Liver (tissue), 9 donors: ENCODE results near the gene FBLN1. TPM values are rescaled to one million over a fixed set of nuclear protein-coding genes. Genes with fewer than 3 reads are reported as not detected.

ENCODE experiments used
- DNase-seq: peaks from one replicate; pipeline ENCODE4 v3.0.0-alpha.2; 2017; ENCODE audit warnings: low spot score
- H3K27ac ChIP-seq, 2 donors: one replicate each; pipeline ENCODE4 v1.7.0; 2013; ENCODE audit warnings: inconsistent platforms in 2 of 2, low read length in 2 of 2, control low read depth in 1 of 2, low read depth in 1 of 2, mild to moderate bottlenecking in 1 of 2
- H3K27me3 ChIP-seq, 4 donors: one replicate each; pipeline versions ENCODE4 v1.6.1 to v1.7.0; 2013; ENCODE audit warnings: low read length in 3 of 4, inconsistent platforms in 1 of 4, mild to moderate bottlenecking in 1 of 4, moderate library complexity in 1 of 4; ENCODE audit not compliant: control insufficient read depth in 4 of 4, insufficient read depth in 4 of 4
- H3K36me3 ChIP-seq, 4 donors: one replicate each; pipeline versions ENCODE4 v1.6.1 to v1.7.0; 2013; ENCODE audit warnings: low read length in 3 of 4, mild to moderate bottlenecking in 3 of 4, low read depth in 1 of 4, moderate library complexity in 1 of 4; ENCODE audit not compliant: control insufficient read depth in 4 of 4, insufficient read depth in 3 of 4
- H3K4me1 ChIP-seq, 4 donors: one replicate each; pipeline versions ENCODE4 v1.6.1 to v1.7.0; 2013; ENCODE audit warnings: low read length in 3 of 4, mild to moderate bottlenecking in 3 of 4, moderate library complexity in 1 of 4; ENCODE audit not compliant: control insufficient read depth in 4 of 4, insufficient read depth in 4 of 4
- H3K4me3 ChIP-seq, 3 donors: one replicate each; pipeline versions ENCODE4 v1.6.1 to v1.7.0; 2013; ENCODE audit warnings: low read length in 3 of 3, control low read depth in 1 of 3, low read depth in 1 of 3, mild to moderate bottlenecking in 1 of 3
- H3K9ac ChIP-seq, 2 donors: one replicate each; pipeline ENCODE4 v1.7.0; 2013; ENCODE audit warnings: low read length in 2 of 2, mild to moderate bottlenecking in 2 of 2, moderate library complexity in 2 of 2, control low read depth in 1 of 2, low read depth in 1 of 2
- H3K9me3 ChIP-seq, 4 donors: one replicate each; pipeline versions ENCODE4 v1.6.1 to v1.7.0; 2013; ENCODE audit warnings: low read length in 3 of 4; ENCODE audit not compliant: control insufficient read depth in 4 of 4
- FOXA2 ChIP-seq: IDR thresholded peaks from 2 replicates; pipeline ENCODE4 v1.6.1; 2016; ENCODE audit warnings: antibody characterized with exemption
- GABPA ChIP-seq, 2 donors: IDR thresholded peaks in 1 of 2; conservative IDR thresholded peaks in 1 of 2; 2 replicates each; pipeline ENCODE4 v1.6.1; 2016; ENCODE audit warnings: antibody characterized with exemption in 2 of 2, mild to moderate bottlenecking in 1 of 2, moderate library complexity in 1 of 2
- HNF4A ChIP-seq, 2 donors: conservative IDR thresholded peaks; 2 replicates each; pipeline ENCODE4 v1.6.1; 2016; ENCODE audit warnings: antibody characterized with exemption in 2 of 2, mild to moderate bottlenecking in 2 of 2
- NR2F2 ChIP-seq: IDR thresholded peaks from 2 replicates; pipeline ENCODE4 v1.6.1; 2016; ENCODE audit warnings: antibody characterized with exemption
- RXRA ChIP-seq, 2 donors: IDR thresholded peaks; 2 replicates each; pipeline ENCODE4 v1.6.1; 2017 to 2018; ENCODE audit warnings: antibody characterized with exemption in 2 of 2, mild to moderate bottlenecking in 1 of 2
- SP1 ChIP-seq: IDR thresholded peaks from 2 replicates; pipeline ENCODE4 v1.6.1; 2018; ENCODE audit warnings: antibody characterized with exemption, mild to moderate bottlenecking
- WGBS: extraction: QIAGEN DNeasy Blood & Tissue Kit; methylation state at CpG from one replicate; pipeline ENCODE4 v1.1.7; 2013; 5-methylcytosine and 5-hydroxymethylcytosine counted together
- polyA plus RNA-seq, 2 donors: library from polyadenylated mRNA; stranded (reverse) in 1 of 2; unstranded in 1 of 2; fragments of 200-250 nt in 1 of 2; fragments of >200 nt in 1 of 2; fragmentation: Nextera tagmentation in 1 of 2; extraction: Ambion mirVana in 1 of 2; gene quantifications; one replicate each; pipeline versions ENCODE4 v1.2.1 to v1.2.3, GENCODE V29; 2013 to 2015
- total RNA-seq, 2 donors: library from RNA; depleted of rRNA; stranded (reverse); fragments of >200 nt; gene quantifications; one replicate each; pipeline ENCODE4 v1.2.3, GENCODE V29; 2014
- TF ChIP-seq, protein P1 (sequence below): IDR thresholded peaks from 2 replicates; pipeline ENCODE4 v1.6.1; 2016; ENCODE audit warnings: antibody characterized with exemption, mild to moderate bottlenecking
- TF ChIP-seq, protein P2 (sequence below): IDR thresholded peaks from 2 replicates; pipeline ENCODE4 v1.6.1; 2016; ENCODE audit warnings: antibody characterized with exemption
- TF ChIP-seq, protein P3 (sequence below): IDR thresholded peaks from 2 replicates; pipeline ENCODE4 v1.6.1; 2016; ENCODE audit warnings: antibody characterized with exemption
- donor health status: healthy.
- donor health status: healthy.
- donor health status: healthy.
- donor health status: healthy.
- donor health status: healthy.

Gene FBLN1
- total and polyA plus RNA-seq, 4 donors, result 2.2 to 9.3 (median 6.3) TPM

DNA sequence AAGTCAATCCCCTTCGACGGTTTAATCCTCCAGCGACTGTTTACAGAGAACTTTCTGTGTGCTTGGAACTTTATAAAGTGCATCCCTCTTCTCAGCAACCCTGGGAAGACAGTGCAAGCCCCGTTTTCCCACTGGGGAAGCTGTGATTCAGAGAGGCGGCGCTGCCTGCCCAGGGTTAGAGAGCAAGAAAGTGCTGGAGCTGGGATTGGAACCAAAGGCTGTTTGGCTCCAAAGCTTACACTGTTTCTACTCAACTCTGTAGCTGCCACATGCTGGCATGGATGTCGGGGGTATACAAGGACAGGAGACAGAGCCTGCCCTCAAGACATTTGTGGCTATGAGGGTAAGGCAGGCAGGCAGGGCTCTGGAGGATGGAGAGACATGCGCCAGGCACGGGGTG lies 13.0 kb downstream of the FBLN1 start (continued):
- TF ChIP-seq, protein P1, sequence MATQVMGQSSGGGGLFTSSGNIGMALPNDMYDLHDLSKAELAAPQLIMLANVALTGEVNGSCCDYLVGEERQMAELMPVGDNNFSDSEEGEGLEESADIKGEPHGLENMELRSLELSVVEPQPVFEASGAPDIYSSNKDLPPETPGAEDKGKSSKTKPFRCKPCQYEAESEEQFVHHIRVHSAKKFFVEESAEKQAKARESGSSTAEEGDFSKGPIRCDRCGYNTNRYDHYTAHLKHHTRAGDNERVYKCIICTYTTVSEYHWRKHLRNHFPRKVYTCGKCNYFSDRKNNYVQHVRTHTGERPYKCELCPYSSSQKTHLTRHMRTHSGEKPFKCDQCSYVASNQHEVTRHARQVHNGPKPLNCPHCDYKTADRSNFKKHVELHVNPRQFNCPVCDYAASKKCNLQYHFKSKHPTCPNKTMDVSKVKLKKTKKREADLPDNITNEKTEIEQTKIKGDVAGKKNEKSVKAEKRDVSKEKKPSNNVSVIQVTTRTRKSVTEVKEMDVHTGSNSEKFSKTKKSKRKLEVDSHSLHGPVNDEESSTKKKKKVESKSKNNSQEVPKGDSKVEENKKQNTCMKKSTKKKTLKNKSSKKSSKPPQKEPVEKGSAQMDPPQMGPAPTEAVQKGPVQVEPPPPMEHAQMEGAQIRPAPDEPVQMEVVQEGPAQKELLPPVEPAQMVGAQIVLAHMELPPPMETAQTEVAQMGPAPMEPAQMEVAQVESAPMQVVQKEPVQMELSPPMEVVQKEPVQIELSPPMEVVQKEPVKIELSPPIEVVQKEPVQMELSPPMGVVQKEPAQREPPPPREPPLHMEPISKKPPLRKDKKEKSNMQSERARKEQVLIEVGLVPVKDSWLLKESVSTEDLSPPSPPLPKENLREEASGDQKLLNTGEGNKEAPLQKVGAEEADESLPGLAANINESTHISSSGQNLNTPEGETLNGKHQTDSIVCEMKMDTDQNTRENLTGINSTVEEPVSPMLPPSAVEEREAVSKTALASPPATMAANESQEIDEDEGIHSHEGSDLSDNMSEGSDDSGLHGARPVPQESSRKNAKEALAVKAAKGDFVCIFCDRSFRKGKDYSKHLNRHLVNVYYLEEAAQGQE, result no peak

DNA sequence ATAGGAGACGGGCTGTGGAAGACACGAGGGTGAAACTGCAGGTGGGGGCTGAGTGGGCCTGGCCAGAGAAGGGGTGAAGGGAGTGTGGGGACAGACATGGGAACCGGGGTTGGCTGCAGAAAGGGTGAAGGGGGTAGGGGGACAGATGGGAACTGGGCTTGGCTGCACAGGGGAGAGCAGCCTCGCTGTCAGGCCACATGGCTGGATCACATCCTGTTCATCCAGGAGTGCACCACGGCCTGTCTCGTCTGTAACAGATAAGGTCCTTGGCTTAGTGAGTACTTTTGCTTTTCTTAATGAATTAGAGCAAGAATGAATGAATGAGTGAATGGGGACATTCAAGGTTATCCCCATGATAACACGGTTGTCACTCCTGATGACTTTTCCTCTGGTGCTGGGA lies 13.5 kb downstream of the FBLN1 start:
- Histone ChIP-seq H3K27me3 (no peaks in the 10 kb centered on the region), H3K4me1 (peaks cover 0 to 4% (median 0%) of the 10 kb centered on the region in 4 donors), H3K36me3 (no peaks in the 10 kb centered on the region), H3K27ac (no peak overlapping the region), H3K9ac (no peak overlapping the region), H3K4me3 (no peak overlapping the region), H3K9me3 (no peaks in the 10 kb centered on the region)
- 75% methylated on average over 7 of the region's 7 CpGs for WGBS
- no peak for TF ChIP-seq FOXA2
- no peak for TF ChIP-seq SP1
- TF ChIP-seq GABPA (IDR thresholded peaks at IDR 0.05 in 1 of 2, conservative IDR thresholded peaks at IDR 0.05 in 1 of 2), result no peak
- TF ChIP-seq, protein P1, result no peak
- TF ChIP-seq, protein P2, sequence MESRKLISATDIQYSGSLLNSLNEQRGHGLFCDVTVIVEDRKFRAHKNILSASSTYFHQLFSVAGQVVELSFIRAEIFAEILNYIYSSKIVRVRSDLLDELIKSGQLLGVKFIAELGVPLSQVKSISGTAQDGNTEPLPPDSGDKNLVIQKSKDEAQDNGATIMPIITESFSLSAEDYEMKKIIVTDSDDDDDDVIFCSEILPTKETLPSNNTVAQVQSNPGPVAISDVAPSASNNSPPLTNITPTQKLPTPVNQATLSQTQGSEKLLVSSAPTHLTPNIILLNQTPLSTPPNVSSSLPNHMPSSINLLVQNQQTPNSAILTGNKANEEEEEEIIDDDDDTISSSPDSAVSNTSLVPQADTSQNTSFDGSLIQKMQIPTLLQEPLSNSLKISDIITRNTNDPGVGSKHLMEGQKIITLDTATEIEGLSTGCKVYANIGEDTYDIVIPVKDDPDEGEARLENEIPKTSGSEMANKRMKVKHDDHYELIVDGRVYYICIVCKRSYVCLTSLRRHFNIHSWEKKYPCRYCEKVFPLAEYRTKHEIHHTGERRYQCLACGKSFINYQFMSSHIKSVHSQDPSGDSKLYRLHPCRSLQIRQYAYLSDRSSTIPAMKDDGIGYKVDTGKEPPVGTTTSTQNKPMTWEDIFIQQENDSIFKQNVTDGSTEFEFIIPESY, result no peak
- TF ChIP-seq, protein P3, sequence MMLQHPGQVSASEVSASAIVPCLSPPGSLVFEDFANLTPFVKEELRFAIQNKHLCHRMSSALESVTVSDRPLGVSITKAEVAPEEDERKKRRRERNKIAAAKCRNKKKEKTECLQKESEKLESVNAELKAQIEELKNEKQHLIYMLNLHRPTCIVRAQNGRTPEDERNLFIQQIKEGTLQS, result no peak
- TF ChIP-seq RXRA (IDR thresholded peaks at IDR 0.05), result no peak
- TF ChIP-seq HNF4A (conservative IDR thresholded peaks at IDR 0.05), result no peak
- no peak for TF ChIP-seq NR2F2
- no peak for DNase-seq
